ENCODE measurements around the gene DPP7. TPM values are rescaled to one million over a fixed set of nuclear protein-coding genes. Genes with fewer than 3 reads are reported as not detected.
A peak's percentile ranks its signal among the peaks of the same experiment; 100 is the strongest.

Gene DPP7
- total RNA-seq, 1 donor from 2014 or later: 365 TPM

- Mint-ChIP-seq H3K36me3 (ENCODE audit: low read depth) (peaks cover 11% of the 10 kb centered on the region), H3K27ac (no peak overlapping the region), H3K4me1 (peaks cover 2% of the 10 kb centered on the region), H3K4me3 (no peak overlapping the region), H3K9me3 (no peaks in the 10 kb centered on the region), H3K27me3 (no peaks in the 10 kb centered on the region)
- intact Hi-C loops (cut with micrococcal nuclease): no loop called here
- DNase-seq: no peak
Measured at GRCh38 chr9:137107982-137108381, 6.6 kb downstream of the DPP7 start.

GRCh38 chr9:137107312-137107921 lies 7.1 kb downstream of the DPP7 start:
- no peak for DNase-seq
- H3K4me1 Mint-ChIP-seq: no peaks in the 10 kb centered on the region
- intact Hi-C loops (cut with micrococcal nuclease): no loop called here
- H3K9me3 Mint-ChIP-seq: no peaks in the 10 kb centered on the region
- no peak overlapping the region for H3K27ac Mint-ChIP-seq
- H3K27me3 Mint-ChIP-seq: no peaks in the 10 kb centered on the region
- H3K4me3 Mint-ChIP-seq: no peak overlapping the region
- H3K36me3 Mint-ChIP-seq (ENCODE audit: low read depth): peaks cover 8% of the 10 kb centered on the region

- Mint-ChIP-seq H3K4me1 (no peaks in the 10 kb centered on the region), H3K9me3 (no peaks in the 10 kb centered on the region), H3K4me3 (no peak overlapping the region), H3K27ac (no peak overlapping the region), H3K27me3 (no peaks in the 10 kb centered on the region), H3K36me3 (ENCODE audit: low read depth) (peaks cover 8% of the 10 kb centered on the region)
- intact Hi-C loops (cut with micrococcal nuclease): no loop called here
- DNase-seq: no peak
Measured at GRCh38 chr9:137106662-137107250, 7.8 kb downstream of the DPP7 start.

GRCh38 chr9:137105814-137106661 lies 8.5 kb downstream of the DPP7 start:
- Mint-ChIP-seq H3K4me3 (no peak overlapping the region), H3K27me3 (no peaks in the 10 kb centered on the region), H3K9me3 (no peaks in the 10 kb centered on the region), H3K27ac (no peak overlapping the region), H3K36me3 (ENCODE audit: low read depth) (peaks cover 8% of the 10 kb centered on the region), H3K4me1 (no peaks in the 10 kb centered on the region)
- no peak for DNase-seq
- intact Hi-C loops (cut with micrococcal nuclease): no loop called here

GRCh38 chr9:137103206-137103999 lies 11.1 kb downstream of the DPP7 start:
- DNase-seq: no peak
- Mint-ChIP-seq H3K27me3 (no peaks in the 10 kb centered on the region), H3K27ac (no peak overlapping the region), H3K36me3 (ENCODE audit: low read depth) (peaks cover 12% of the 10 kb centered on the region), H3K4me1 (peaks cover 2% of the 10 kb centered on the region), H3K4me3 (no peak overlapping the region), H3K9me3 (no peaks in the 10 kb centered on the region)
- intact Hi-C loops (cut with micrococcal nuclease): no loop called here

- Mint-ChIP-seq H3K36me3 (ENCODE audit: low read depth) (peaks cover 22% of the 10 kb centered on the region), H3K4me3 (no peak overlapping the region), H3K27me3 (no peaks in the 10 kb centered on the region), H3K4me1 (peaks cover 16% of the 10 kb centered on the region), H3K27ac (no peak overlapping the region), H3K9me3 (no peaks in the 10 kb centered on the region)
- intact Hi-C loops (cut with micrococcal nuclease): no loop called here
- no peak for DNase-seq
Measured at GRCh38 chr9:137099231-137099630, 15.3 kb downstream of the DPP7 start.

- intact Hi-C loops (cut with micrococcal nuclease): no loop called here
- no peak overlapping the region for H3K4me3 Mint-ChIP-seq
- no peaks in the 10 kb centered on the region for H3K27me3 Mint-ChIP-seq
- no peak overlapping the region for H3K27ac Mint-ChIP-seq
- H3K36me3 Mint-ChIP-seq (ENCODE audit: low read depth): peaks cover 26% of the 10 kb centered on the region
- no peaks in the 10 kb centered on the region for H3K9me3 Mint-ChIP-seq
- H3K4me1 Mint-ChIP-seq: peaks cover 17% of the 10 kb centered on the region
- no peak for DNase-seq
Measured at GRCh38 chr9:137097761-137098462, 16.6 kb downstream of the DPP7 start.

- DNase-seq: no peak
- H3K27ac Mint-ChIP-seq: peak overlapping the region; percentile 91
- H3K36me3 Mint-ChIP-seq (ENCODE audit: low read depth): peaks cover 33% of the 10 kb centered on the region
- no peaks in the 10 kb centered on the region for H3K9me3 Mint-ChIP-seq
- H3K27me3 Mint-ChIP-seq: no peaks in the 10 kb centered on the region
- peak overlapping the region; percentile 78 for H3K4me3 Mint-ChIP-seq
- H3K4me1 Mint-ChIP-seq: peaks cover 17% of the 10 kb centered on the region
- intact Hi-C loops (cut with micrococcal nuclease): no loop called here
Measured at GRCh38 chr9:137096785-137097546, 17.6 kb downstream of the DPP7 start.

GRCh38 chr9:137095664-137096517 lies 18.6 kb downstream of the DPP7 start:
- Mint-ChIP-seq H3K27ac (peak overlapping the region; percentile 91), H3K9me3 (no peaks in the 10 kb centered on the region), H3K4me3 (peak overlapping the region; percentile 78), H3K27me3 (no peaks in the 10 kb centered on the region), H3K36me3 (ENCODE audit: low read depth) (peaks cover 37% of the 10 kb centered on the region), H3K4me1 (peaks cover 17% of the 10 kb centered on the region)
- peak; percentile 96 for DNase-seq
- intact Hi-C loops (cut with micrococcal nuclease): loop anchor here (1.0 kb wide), 2 partner anchors 9 to 18 kb away; partner anchors contain the start of gene DPP7

- H3K27ac Mint-ChIP-seq: no peak overlapping the region
- peaks cover 26% of the 10 kb centered on the region for H3K36me3 Mint-ChIP-seq (ENCODE audit: low read depth)
- H3K9me3 Mint-ChIP-seq: no peaks in the 10 kb centered on the region
- peaks cover 31% of the 10 kb centered on the region for H3K4me1 Mint-ChIP-seq
- peaks cover 3% of the 10 kb centered on the region for H3K27me3 Mint-ChIP-seq
- DNase-seq: no peak
- H3K4me3 Mint-ChIP-seq: no peak overlapping the region
- intact Hi-C loops (cut with micrococcal nuclease): no loop called here
Measured at GRCh38 chr9:137089232-137089947, 25.1 kb downstream of the DPP7 start.

- H3K9me3 Mint-ChIP-seq: no peaks in the 10 kb centered on the region
- peaks cover 3% of the 10 kb centered on the region for H3K27me3 Mint-ChIP-seq
- H3K4me3 Mint-ChIP-seq: peak overlapping the region; percentile 90
- H3K27ac Mint-ChIP-seq: peak overlapping the region; percentile 91
- DNase-seq: no peak
- intact Hi-C loops (cut with micrococcal nuclease): no loop called here
- H3K36me3 Mint-ChIP-seq (ENCODE audit: low read depth): peaks cover 25% of the 10 kb centered on the region
- peaks cover 35% of the 10 kb centered on the region for H3K4me1 Mint-ChIP-seq
Measured at GRCh38 chr9:137088121-137088520, 26.4 kb downstream of the DPP7 start.

Data from activated CD4-positive, alpha-beta T cell treated with anti-CD3 and anti-CD28 coated beads, Interleukin-2, amount 10 ng/mL, durations not matched to agents 24 days and 14 days (primary cell).